ENCODE measurements around the gene IGF2BP3.
"Not testable (repeated sequence)": the region's sequence is repeated elsewhere in the genome, so short reads cannot be mapped to it uniquely, and the experiment has no call there.

Gene IGF2BP3

GRCh38 chr7:23470330-23471105, at the start of gene IGF2BP3:
Gene IGF2BP3, minus strand, starts transcription at chr7:23470491. Its CDS starts 381 bp downstream, at chr7:23470110.
- DNase-seq, result no peak

- DNase-seq, result no peak
Observed at GRCh38 chr7:23514755-23515154, 44.5 kb upstream of the IGF2BP3 start.

GRCh38 chr7:23513746-23514145, 43.5 kb upstream of the IGF2BP3 start:
- DNase-seq, result not testable (repeated sequence)

GRCh38 chr7:23494009-23494408, 23.7 kb upstream of the IGF2BP3 start:
- DNase-seq, result no peak

- DNase-seq, result no peak
Observed at GRCh38 chr7:23491502-23491901, 21.2 kb upstream of the IGF2BP3 start.

GRCh38 chr7:23490357-23491135, 20.3 kb upstream of the IGF2BP3 start:
- no peak for DNase-seq

GRCh38 chr7:23488714-23489113, 18.4 kb upstream of the IGF2BP3 start:
- DNase-seq, result not testable (repeated sequence)

GRCh38 chr7:23487670-23488069, 17.4 kb upstream of the IGF2BP3 start:
- DNase-seq, result no peak

- no peak for DNase-seq
Observed at GRCh38 chr7:23486002-23486773, 15.9 kb upstream of the IGF2BP3 start.

GRCh38 chr7:23482686-23483085, 12.4 kb upstream of the IGF2BP3 start:
- no peak for DNase-seq

- DNase-seq, result no peak
Observed at GRCh38 chr7:23477962-23478866, 7.9 kb upstream of the IGF2BP3 start.

- DNase-seq, result no peak
Observed at GRCh38 chr7:23477157-23477499, 6.8 kb upstream of the IGF2BP3 start.

GRCh38 chr7:23476286-23477156, 6.2 kb upstream of the IGF2BP3 start:
- no peak for DNase-seq

- DNase-seq, result no peak
Observed at GRCh38 chr7:23475576-23475839, 5.2 kb upstream of the IGF2BP3 start.

- no peak for DNase-seq
Observed at GRCh38 chr7:23474829-23475575, 4.7 kb upstream of the IGF2BP3 start.

GRCh38 chr7:23474094-23474828, 4.0 kb upstream of the IGF2BP3 start:
- peak; percentile 84 for DNase-seq

GRCh38 chr7:23473844-23474093, 3.5 kb upstream of the IGF2BP3 start:
- no peak for DNase-seq

- DNase-seq, result no peak
Observed at GRCh38 chr7:23472956-23473843, 2.9 kb upstream of the IGF2BP3 start.

GRCh38 chr7:23472556-23472955, 2.3 kb upstream of the IGF2BP3 start:
- no peak for DNase-seq
